GM21737 (cell line): ENCODE measurements around the gene TNNI3.
A peak's percentile ranks its signal among the peaks of the same experiment; 100 is the strongest.
"Not testable (repeated sequence)": the region's sequence is repeated elsewhere in the genome, so short reads cannot be mapped to it uniquely, and the experiment has no call there.

Experiments used
- ATAC-seq: cut with Tn5 transposase; IDR thresholded peaks from one replicate; pipeline ENCODE4 v1.9.1; 2021; ENCODE audit warnings: mild to moderate bottlenecking, moderate library complexity; ENCODE audit not compliant: unreplicated experiment

The TNNI3 gene

DNA sequence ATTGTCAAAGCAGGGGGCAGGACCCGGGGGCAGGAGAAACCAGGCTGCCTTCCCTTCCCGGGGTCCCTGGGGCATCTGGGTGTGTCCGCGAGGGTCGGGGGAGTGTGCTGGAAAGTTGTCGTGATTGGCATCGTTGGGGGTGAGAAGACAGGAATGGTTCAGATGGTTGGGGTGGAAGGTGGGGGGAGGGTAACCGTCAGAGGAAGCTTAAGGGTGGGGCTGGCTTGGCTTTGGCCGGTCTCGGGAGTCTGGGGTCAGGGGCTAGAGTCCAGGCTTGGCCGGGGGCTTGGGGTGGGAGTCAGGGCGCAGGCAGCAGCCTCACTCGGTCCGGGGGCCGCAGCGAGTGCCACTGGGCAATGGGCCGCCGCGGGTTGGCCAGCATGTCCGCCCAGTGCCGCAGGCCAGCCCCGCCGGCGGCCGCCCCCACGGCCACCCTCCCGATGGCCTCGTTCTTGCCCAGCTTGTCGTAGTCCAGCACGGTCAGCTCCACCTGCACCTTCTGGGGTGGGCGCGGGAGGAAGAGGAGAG is 15.7 kb upstream of the TNNI3 start:
- ATAC-seq, result no peak

DNA sequence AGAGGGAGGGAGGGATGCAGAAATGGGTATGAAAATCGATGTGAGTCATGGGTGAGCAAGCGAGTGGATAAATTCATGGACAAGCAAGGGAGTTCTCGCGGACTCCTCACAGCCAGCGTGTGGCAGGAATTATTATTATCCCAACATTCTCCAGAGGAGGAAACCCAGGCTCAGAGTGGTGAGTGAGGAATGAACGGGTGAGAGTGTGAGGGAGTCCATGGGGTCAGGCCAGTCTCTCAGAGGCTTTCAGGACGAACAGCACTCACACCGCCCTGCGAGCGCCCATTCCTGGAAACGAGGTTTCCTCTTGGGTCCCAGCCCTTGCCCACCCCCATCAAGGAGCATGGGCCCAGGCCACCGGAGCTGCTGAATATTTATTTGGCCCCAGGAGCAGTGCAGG is 15.2 kb upstream of the TNNI3 start:
- ATAC-seq, result no peak

DNA sequence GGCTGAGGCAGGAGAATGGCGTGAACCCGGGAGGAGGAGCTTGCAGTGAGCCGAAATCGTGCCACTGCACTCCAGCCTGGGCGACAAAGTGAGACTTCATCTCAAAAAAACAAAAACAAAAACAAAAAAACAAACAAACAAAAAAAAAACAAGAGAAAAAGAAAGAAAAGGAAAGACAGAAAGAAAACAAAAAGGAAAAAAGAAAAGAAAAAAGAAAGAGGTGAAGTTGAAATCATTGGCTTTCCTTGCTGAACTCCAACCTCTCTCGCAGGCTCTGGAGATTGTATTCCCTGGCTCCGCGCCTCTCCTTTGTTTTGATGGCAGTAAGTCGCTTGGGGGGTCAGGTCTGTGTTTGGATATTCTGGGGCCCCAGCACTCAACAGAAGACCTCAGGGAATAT is 14.8 kb upstream of the TNNI3 start:
- not testable (repeated sequence) for ATAC-seq

DNA sequence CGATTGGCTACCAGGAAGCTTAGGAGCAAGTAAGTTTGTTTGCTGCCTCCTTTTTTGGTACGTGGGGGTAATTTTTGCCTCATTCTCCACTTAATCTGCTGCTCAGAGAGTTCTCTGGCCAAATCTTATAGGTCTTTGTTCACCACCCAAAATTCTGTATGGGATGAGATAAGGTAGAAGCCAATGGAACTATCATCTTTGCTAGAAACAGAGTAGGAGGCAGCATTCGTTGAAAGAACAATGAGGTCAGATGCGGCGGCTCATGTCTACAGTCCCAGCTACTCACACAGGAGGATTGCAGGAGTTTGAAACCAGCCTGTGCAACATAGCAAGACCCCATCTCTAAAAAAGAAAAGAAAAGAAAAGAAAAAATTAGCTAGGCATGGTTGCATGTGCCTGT is 13.9 kb upstream of the TNNI3 start:
- ATAC-seq, result no peak

DNA sequence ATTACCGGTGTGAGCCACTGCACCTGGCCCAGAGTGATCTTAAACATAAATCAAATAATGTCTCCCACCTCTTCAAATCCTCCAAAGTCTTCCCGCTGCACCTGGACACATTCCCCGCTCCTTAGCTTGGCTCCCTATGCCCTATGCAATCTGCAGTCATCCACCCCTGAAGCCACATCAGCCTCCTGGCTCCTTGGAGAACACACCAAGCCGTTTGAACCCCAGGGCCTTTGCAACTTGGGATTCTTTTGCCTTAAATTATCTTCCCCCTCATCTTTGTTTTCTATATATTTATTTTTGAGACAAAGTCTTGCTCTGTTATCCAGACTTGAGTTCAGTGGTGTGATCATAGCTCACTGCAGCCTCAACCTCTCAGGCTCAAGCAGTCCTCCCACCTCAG is 11.6 kb upstream of the TNNI3 start:
- ATAC-seq, result no peak

DNA sequence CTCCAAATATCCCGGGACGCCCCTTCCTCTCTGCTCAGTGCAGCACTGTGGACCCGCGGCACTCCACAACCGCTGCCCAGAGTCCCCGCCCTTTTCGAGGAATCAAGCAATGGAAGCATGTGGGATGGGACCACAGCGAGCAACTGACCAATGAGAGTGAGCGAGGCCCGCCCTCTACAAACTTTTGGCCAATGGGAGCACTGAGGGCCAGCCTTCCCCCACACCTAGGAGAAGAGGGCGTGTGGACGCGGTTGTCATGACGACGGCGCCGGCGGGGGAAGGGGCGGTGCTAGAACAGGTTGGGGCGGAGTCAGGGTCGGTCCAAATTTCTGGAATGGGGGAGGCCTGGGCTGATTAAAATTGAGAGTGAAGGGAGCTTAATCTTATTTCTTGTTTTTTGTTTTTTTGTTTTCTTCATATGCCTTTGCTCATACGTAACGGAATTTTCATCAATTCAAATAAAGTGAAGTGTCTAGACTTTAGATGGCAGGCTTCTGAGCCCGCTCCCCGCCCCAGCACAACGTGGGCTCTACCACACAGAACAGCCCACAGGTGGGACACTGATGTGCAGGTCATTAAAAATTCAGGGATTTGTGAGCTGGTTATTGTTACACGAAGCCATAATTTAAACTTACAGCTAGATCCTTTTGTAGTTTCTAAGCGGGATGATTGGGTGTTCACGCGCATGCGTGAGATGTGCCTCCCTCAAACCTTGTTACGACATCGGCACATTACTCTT is 9.2 kb upstream of the TNNI3 start, which contains the start of gene DNAAF3:
Gene DNAAF3, minus strand, starts transcription at position 84 of the 739 bp plus-strand sequence. CDS start 200 bp downstream, outside the sequence.
- peak; percentile 79 for ATAC-seq

DNA sequence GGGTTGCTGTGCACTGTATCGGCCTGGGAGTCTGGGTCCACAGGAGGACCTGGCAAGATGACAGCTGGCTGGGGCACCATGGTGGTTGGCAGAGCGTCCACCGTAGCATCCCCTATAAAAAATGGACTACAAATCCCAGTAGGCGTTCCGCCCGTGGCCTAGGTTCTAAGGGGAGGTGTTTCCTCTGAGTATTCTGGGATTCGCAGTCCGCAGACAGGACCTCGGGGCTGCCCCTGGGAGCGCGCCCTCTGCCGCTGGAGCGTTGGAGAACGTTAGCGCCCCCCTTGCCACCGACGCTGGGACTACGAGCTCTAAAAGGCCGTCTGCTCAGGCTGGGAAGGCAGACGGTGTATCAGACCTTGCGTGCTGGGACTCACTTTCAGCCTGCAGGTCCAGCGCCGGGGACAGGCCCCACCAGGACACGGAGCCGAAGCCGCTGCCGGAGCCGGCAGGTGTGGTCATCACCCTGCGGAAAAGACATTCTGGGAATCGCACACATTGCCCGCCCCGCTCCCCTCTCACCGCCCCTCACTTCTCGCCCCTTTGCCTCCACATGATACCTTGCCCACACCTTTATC is 8.5 kb upstream of the TNNI3 start:
- peak; percentile 25 for ATAC-seq

DNA sequence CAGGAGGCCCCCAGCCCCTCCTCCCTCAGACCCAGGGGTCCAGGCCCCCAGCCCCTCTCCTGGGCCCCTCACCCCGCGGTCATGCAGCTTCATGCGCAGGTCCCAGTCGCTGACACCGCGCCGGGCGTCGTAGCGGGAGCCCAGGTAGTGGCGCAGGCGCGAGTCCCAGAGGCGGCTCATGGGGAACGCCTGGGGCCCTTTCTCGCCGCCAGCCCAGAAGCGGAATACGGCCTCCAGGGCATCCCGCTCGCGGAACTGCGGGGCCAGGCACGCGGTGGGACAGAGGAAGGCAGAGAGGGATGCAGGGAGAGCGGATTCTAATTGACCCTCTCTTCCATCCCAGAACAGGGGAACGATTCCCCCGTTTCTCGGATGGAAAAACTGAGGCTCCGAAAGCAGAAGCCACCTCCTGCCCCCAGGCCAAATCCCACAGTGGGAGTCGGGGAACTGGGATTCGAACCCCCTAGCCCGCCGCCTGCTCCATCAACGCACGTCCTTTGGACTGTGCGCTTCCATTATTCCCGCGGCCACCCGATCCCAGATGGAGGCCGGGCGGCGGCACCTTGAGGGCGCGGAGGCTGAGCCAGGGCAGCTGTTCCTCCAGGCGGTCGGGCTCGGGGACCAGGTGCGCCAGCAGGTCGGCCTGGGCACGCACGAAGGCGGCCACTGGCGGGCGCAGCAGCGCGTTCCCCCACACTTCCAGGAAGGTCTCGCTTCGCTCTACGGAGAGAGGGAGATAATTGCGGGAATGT is 4.2 kb upstream of the TNNI3 start:
- ATAC-seq, result no peak

DNA sequence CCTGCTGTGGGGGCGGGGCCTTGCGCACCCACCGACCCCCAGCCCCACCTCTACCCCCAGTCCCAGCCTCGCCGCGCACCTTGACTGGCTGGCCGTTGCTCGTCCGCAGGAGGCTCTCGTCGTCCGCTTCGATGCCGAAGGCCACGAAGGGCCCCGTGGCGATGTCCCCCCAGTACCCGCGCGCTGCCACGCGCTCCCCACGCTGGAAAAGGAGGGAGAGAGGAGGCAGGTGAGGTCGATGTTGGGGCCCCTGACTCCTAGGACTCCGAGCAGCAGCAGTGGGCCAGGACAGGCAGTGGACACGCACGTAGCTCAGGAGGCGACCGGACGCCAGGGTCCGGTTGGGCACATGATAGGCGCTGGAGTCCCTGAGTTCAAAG is 3.4 kb upstream of the TNNI3 start:
- ATAC-seq, result no peak

DNA sequence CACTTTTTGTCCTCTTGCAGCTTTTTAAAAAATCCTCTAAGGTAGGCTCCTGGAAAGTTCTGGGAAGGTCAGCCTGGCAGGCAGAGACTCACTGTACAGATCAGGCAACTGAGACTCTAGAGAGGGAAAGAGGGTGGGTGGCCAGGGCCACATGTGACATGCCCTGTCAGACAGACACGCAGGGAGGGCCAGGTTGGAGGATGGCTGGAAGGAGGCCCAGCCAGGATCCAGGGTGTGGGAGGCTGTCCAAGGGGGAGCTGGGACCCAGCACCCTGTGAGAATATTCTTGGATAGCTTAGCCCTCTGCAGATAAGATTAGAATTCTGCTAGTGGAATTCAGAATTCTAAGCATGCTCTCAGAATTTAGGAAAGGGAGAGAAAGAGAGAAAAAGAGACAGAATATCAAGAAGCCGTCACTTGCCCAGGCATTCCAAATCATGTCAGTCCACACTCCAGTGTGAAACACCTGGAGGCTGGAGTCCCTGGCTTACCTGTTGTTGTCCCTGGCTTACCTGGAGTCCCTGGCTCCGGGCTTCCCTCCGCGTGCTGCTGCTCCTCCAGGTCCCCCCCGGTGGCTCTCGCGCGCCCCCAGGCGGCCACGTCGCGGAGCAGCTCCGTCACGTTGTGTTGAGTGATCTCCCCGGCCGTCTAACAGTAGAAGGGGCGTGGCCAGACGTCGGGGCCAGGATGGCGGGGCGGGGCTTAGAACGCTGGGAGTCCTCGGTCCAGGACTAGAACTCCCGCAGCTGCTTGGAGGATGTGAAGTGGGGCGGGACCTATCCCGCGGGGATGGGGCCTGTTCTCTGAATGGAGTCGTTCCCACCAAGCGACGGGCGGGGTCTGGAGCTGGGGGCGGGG is 2.8 kb upstream of the TNNI3 start:
- peak; percentile 52 for ATAC-seq

DNA sequence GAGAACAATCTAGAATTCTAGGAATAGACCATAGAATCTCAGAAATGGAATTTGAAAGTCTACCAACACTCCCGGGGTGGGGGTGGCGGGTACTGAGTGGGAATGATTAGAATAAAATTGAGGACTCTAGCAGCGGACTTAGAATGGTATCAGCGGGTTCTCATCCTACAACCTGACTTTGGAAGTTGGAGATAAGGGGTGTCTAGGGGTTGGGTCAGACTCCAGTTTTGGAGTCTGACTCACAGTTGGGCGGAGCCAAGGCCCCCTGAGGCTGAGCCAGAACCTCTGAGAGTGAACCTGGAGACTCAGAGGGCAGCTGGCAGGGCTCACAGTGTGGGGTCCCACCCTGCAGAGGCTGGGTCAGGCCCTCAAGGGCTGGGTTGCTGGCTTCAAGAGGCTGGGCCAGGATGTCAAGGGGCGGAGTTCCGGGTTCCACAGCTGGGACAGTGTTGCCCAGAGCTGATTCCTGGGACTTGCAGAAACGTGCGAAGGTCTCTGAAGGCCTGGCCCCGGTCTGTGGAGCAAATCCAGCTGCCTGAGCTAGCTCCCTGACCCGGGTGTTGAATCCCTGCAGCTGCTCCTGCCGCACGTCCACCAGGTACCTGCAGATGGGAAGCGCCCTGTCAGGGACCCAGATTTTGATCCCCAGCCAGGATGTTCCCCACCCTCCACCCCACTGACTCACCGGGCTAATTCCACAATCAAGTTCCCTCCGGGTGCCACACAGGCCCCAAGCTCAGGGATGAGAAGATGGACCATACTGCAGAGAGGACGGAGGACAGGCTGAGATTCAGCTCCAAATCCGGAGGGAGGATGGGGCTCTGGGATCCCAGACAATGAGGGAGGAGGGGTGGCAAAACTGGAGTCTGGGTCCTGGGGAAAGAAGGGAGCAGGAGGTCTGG is 1.6 kb upstream of the TNNI3 start:
- ATAC-seq, result no peak

DNA sequence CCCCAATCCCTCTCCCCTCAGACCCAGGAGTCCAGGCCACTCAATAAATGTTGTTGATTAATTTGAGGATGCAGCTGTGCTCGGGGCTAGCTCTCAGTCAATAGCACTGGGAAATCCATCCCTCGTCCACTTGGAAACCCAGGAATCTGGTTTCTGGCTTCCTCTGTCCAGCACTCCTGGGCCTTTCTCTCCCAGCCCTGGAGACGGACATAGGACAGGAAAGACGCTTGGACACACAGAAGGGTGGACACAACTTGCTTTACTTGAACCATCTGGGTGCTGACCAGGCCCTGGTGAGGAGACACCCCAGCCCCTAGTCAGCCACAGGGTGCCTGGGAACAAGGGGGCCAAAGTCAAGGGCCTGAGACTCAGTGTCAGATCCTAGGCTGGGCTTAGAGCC is 891 bp upstream of the TNNI3 start:
- ATAC-seq, result no peak

DNA sequence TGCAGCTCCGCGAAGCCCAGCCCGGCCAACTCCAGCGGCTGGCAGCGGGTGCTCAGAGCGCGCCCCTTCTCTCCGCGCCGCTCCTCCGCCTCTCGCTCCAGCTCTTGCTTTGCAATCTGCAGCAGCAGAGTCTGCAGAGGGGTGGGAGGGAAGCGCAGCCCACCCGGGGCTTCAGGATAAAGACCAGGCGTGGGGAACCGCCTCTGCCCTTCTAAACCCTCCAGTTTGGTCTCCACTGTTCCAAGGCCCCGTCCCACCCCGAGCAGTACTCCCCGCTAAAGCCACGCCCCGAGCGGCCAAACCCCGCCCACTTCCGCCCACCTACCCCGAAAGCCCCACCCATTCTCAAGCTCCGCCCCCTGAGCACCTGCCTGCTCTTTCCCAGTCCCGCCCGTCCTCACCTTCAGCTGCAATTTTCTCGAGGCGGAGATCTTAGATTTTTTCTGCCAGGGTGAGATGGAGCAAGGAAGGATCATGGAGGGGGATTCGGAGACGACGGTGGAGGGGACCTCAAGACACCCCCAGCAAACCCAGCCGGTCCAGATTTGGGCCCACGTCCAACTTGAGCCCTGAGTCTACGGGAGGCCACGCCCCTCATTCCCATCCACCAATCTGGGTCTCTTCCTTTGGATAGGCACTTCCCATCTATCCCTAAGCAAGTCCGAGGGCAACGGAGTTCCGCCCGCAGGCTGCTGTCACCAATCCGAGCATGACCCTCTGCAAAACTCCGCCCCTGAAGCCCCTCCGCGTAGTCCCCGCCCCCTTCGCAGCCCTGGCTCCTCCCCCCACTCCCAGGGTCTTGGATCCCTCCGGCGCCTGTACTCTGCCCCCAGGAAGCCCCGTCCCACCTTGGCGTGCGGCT is 1.1 kb downstream of the TNNI3 start:
- ATAC-seq, result no peak

DNA sequence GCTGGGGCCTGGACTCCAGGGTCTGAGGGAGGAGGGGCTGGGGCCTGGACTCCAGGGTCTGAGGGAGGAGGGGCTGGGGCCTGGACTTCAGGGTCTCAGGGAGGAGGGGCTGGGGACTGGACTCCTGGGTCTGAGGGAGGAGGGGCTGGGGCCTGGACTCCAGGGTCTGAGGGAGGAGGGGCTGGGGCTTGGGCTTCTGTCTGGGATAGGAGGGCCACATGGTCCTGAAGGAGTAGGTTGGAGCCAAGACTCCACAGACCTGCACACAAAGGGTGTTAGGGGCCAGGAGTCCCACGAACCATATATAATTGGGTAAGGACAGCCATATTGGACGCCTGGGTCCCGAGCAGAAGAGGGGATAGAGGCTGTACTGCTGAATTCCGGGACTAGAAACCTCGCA is 1.7 kb downstream of the TNNI3 start:
- not testable (repeated sequence) for ATAC-seq

DNA sequence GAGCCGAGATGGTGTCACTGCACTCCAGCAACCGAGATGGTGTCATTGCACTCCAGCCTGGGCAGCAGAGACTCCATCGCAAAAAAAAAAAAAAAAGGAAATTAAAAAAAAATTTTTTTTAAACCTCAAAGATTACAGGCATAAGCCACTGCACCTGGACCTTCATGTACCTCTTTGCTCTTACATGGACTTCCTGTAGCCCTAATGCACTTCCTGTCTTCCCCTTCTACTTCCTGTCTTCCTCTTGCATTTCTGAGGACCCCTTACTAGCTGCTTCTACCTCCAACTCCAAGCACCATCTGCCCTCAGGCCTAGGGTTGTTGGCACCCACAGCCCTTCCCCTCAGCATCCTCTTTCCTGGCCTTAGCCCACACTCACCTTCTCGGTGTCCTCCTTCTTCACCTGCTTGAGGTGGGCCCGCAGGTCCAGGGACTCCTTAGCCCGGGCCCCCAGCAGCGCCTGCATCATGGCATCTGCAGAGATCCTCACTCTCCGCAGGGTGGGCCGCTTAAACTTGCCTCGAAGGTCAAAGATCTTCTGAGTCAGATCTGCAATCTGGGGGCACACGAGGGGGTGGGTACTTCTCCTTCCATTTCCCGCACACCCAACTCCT is 3.8 kb downstream of the TNNI3 start:
- ATAC-seq, result no peak

DNA sequence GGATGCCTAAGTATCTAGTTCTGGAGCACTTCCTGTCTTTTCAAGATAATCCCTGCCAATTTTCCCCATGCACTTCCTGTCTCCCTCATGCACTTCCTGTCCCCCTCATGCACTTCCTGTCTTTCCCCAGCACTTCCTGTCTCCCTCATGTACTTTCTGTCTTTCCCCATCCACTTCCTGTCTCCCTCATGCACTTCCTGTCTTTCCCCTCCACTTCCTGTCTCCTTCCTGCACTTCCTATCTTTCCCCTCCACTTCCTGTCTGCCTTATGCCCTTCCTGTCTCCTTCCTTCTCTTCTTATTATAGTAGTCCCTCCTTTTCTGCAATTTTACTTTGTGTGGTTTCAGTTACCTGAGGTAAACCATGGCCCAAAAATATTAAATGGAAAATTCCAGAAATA is 5.5 kb downstream of the TNNI3 start:
- ATAC-seq, result no peak

DNA sequence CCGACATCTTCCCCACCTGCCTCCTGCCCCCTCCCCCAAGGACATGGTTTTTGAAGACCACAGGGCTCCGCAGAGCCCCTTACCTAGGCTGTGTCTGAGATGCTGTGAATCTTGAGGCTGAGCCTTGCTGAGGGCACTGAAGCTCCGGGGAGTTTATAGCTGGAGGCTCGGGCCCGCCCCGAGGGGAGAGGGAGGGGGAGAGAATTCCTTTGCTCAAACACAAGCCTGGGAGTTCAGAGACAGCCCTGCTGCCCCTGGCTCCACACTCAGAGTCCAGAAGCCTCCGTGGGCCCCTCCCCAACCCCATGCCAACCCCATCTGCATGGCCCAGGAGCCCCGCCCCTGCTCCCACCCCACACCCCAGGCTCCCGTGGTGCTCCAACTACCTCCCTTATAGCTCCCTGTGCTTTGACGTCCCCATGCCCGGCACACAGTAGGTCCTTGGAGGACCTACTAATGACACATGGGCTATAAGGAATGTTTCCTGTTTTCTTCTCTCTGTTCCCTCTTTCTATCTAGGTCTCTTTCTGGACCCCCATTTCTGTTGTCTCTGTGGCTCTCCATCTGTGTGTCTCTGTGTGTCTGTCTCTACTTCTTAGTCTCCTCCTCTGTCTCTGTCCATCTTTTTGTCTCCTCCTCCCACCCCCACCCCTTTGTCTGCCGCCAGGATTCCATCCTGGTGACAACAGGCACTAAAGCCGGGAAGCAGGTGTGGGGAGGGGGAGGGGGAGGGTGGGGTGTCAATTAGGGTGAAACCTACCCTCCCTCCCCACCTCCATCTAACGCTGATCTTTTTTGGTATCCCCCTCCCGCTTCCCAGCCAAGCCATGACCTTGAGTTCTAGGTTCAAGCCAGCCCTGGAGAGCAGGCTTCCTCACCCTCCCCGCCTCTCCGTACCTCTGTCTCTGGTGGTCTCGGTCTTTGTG is 8.2 kb downstream of the TNNI3 start, which contains the start of gene TNNT1:
Gene TNNT1, minus strand, starts transcription at position 129 of the 926 bp plus-strand sequence. CDS start 2,049 bp downstream, outside the sequence.
- ATAC-seq, result no peak
